Medulla oblongata (tissue), 1 donor: ENCODE data around the gene ERGIC2.
"Not testable (repeated sequence)": the region's sequence is repeated elsewhere in the genome, so short reads cannot be mapped to it uniquely, and the experiment has no call there.

ENCODE experiments used
- DNase-seq: peaks from one replicate; pipeline ENCODE4 v3.0.0-alpha.2; 2015; ENCODE audit errors: extremely low spot score

Gene ERGIC2

GRCh38 chr12:29380536-29381523, at the start of gene ERGIC2:
Gene ERGIC2 (minus strand): TSS chr12:29381172. CDS start chr12:29371633, 9,539 bp downstream.
- DNase-seq: peak; percentile 99

GRCh38 chr12:29430716-29431044, 49.7 kb upstream of the ERGIC2 start:
- no peak for DNase-seq

GRCh38 chr12:29429999-29430715, 49.2 kb upstream of the ERGIC2 start:
- DNase-seq: no peak

GRCh38 chr12:29428633-29429032, 47.7 kb upstream of the ERGIC2 start:
- DNase-seq: no peak

- DNase-seq: no peak
Observed at GRCh38 chr12:29427964-29428363, 47.0 kb upstream of the ERGIC2 start.

- DNase-seq: no peak
Observed at GRCh38 chr12:29426498-29426897, 45.5 kb upstream of the ERGIC2 start.

GRCh38 chr12:29425722-29426121, 44.8 kb upstream of the ERGIC2 start:
- DNase-seq: no peak

- no peak for DNase-seq
Observed at GRCh38 chr12:29416748-29417147, 35.8 kb upstream of the ERGIC2 start.

- no peak for DNase-seq
Observed at GRCh38 chr12:29415111-29415510, 34.1 kb upstream of the ERGIC2 start.

GRCh38 chr12:29414368-29414767, 33.4 kb upstream of the ERGIC2 start:
- DNase-seq: no peak

GRCh38 chr12:29405561-29405960, 24.6 kb upstream of the ERGIC2 start:
- DNase-seq: no peak

GRCh38 chr12:29403991-29404390, 23.0 kb upstream of the ERGIC2 start:
- DNase-seq: no peak

GRCh38 chr12:29402437-29402836, 21.5 kb upstream of the ERGIC2 start:
- no peak for DNase-seq

GRCh38 chr12:29398495-29398894, 17.5 kb upstream of the ERGIC2 start:
- no peak for DNase-seq

GRCh38 chr12:29396774-29397173, 15.8 kb upstream of the ERGIC2 start:
- DNase-seq: no peak

GRCh38 chr12:29395356-29395755, 14.4 kb upstream of the ERGIC2 start:
- no peak for DNase-seq

- not testable (repeated sequence) for DNase-seq
Observed at GRCh38 chr12:29390419-29390818, 9.4 kb upstream of the ERGIC2 start.

- DNase-seq: no peak
Observed at GRCh38 chr12:29389295-29389919, 8.4 kb upstream of the ERGIC2 start.

- DNase-seq: not testable (repeated sequence)
Observed at GRCh38 chr12:29386084-29386680, 5.2 kb upstream of the ERGIC2 start.

- not testable (repeated sequence) for DNase-seq
Observed at GRCh38 chr12:29385194-29385593, 4.2 kb upstream of the ERGIC2 start.

- DNase-seq: no peak
Observed at GRCh38 chr12:29382251-29382650, 1.3 kb upstream of the ERGIC2 start.

- DNase-seq: no peak
Observed at GRCh38 chr12:29376118-29376517, 4.9 kb downstream of the ERGIC2 start.
